GM06990 (cell line): ENCODE measurements around the gene LAMA2.

Experiments used
- DNase-seq: peaks from one replicate; pipeline ENCODE4 v3.0.0-alpha.2; 2011; ENCODE audit not compliant: insufficient read length; ENCODE audit errors: extremely low read depth
- H3K27me3 ChIP-seq: replicated peaks from 2 replicates; pipeline ENCODE4 v1.6.0; 2011; ENCODE audit warnings: low read length; ENCODE audit not compliant: control insufficient read depth, insufficient read depth
- H3K36me3 ChIP-seq: 2 replicates; pipeline ENCODE4 v1.5.1; 2011; ENCODE audit warnings: low read length; ENCODE audit not compliant: control insufficient read depth, insufficient read depth
- H3K4me3 ChIP-seq: replicated peaks from 2 replicates; pipeline ENCODE4 v1.5.1; 2011; ENCODE audit warnings: low read depth, mild to moderate bottlenecking, control low read depth, low read length
- TF ChIP-seq, protein P1 (sequence below): IDR thresholded peaks from 2 replicates; pipeline ENCODE4 v1.5.1; 2011; ENCODE audit warnings: low read length, control low read depth, mild to moderate bottlenecking, inconsistent platforms; ENCODE audit not compliant: insufficient read depth, poor library complexity, severe bottlenecking

Gene LAMA2

DNA sequence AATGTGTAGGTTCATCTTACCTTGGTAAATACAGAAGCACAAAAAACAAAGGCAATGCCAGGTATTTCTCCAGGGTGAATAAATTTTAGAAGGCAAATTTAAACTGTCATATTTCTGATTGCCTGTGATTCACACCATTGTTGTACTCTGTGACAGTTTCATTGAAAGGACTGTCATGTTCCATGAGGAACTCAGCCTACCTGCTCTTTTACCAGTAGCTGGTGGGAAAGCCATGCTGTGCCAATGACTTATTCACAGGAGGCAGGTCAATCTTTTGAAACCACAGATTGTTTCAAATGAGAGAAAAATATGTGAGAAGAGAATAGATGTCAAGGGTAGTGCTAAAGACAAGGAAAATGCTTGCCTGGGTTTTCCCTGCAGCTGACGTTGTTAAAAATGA is 206.4 kb downstream of the LAMA2 start:
- no peak for DNase-seq
- no peaks in the 10 kb centered on the region for H3K36me3 ChIP-seq

DNA sequence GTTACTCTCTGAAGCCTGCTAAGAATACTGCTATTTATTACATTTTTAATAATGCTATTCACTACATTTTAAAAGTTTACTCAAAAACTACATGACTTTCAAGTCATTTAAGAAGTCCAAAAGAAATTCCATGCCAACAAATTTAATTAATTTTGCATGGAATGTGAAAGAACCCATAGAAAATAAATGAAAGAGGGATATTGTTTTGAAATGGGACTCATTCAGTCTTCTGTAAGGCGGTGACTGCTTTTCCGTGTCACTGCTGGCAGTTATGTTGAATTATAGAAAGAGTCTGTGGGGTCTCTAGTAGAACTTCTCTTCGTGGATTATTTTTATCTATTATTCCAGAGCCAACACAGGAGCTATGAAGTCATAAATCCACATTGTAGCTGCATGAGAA is 211.2 kb downstream of the LAMA2 start:
- Histone ChIP-seq H3K27me3 (no peaks in the 10 kb centered on the region), H3K4me3 (no peak overlapping the region), H3K36me3 (no peaks in the 10 kb centered on the region)
- TF ChIP-seq, protein P1, sequence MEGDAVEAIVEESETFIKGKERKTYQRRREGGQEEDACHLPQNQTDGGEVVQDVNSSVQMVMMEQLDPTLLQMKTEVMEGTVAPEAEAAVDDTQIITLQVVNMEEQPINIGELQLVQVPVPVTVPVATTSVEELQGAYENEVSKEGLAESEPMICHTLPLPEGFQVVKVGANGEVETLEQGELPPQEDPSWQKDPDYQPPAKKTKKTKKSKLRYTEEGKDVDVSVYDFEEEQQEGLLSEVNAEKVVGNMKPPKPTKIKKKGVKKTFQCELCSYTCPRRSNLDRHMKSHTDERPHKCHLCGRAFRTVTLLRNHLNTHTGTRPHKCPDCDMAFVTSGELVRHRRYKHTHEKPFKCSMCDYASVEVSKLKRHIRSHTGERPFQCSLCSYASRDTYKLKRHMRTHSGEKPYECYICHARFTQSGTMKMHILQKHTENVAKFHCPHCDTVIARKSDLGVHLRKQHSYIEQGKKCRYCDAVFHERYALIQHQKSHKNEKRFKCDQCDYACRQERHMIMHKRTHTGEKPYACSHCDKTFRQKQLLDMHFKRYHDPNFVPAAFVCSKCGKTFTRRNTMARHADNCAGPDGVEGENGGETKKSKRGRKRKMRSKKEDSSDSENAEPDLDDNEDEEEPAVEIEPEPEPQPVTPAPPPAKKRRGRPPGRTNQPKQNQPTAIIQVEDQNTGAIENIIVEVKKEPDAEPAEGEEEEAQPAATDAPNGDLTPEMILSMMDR: no peak
- no peak for DNase-seq

More for the DNA sequence above, 206.4 kb downstream of the LAMA2 start:
- TF ChIP-seq, protein P1: no peak
- Histone ChIP-seq H3K4me3 (no peak overlapping the region), H3K27me3 (no peaks in the 10 kb centered on the region)

DNA sequence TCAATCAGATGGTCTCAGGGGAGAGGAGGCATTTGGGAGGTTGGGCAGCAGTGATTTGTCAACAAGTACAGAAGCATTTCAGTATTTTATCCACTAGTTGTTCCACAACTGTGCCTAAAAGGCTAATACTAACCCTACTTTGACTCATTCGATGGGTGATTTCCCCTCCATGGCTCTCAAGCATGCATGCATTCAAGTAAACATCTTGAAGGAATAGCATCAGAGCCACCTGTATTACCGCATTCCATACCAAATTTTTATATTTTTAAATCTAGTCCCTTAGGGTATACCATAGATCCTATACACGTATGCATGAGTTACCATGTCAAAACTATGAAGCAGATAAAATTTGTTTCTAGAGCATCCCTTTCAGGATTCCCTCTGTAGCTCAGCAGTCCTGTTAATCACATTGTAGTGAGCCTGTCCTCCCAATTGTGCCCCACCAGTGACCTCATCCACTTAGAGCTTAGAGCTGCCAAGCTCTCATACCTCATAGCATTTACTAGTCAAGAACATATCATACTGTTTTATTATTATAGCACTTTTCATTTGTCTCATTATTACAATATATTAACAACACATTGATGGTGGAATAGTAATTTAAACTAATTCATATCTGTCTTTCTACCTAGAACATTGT is 213.8 kb downstream of the LAMA2 start:
- no peak for DNase-seq
- no peak overlapping the region for H3K4me3 ChIP-seq
- H3K27me3 ChIP-seq: no peaks in the 10 kb centered on the region
- no peaks in the 10 kb centered on the region for H3K36me3 ChIP-seq
- TF ChIP-seq, protein P1: no peak

DNA sequence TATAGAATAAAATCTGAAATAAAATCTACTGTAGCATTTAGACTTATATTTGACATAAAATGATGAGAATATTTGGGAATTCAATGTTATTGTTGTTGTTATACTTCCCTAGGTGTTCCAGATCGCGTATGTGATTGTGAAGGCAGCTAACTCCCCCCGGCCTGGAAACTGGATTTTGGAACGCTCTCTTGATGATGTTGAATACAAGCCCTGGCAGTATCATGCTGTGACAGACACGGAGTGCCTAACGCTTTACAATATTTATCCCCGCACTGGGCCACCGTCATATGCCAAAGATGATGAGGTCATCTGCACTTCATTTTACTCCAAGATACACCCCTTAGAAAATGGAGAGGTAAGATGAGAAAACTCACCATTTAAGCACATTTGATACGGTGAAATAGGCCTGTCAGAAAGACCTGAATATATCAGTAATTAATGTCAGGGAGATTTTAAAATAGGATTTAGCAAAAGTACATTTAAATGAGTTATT is 215.2 kb downstream of the LAMA2 start:
- Histone ChIP-seq H3K4me3 (no peak overlapping the region), H3K27me3 (no peaks in the 10 kb centered on the region), H3K36me3 (no peaks in the 10 kb centered on the region)
- no peak for DNase-seq
- TF ChIP-seq, protein P1: no peak

DNA sequence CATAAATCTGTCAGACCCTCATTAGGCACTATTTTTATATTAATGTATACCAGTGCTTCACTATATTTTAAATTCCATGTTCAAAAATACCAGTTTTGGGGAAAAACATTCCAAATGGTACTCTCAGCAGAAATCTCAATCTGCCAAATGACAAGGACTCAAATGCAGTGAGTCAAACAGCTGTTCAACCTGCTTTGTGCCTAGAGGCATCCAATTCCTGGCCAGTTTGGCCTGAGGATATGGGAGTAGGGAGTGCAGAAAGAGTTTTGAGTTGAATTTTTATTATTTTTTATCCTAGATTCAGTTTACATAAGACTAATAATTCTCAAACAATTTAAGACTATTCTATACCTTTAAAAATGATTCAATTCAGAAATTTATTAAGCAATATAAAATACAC is 216.8 kb downstream of the LAMA2 start:
- H3K27me3 ChIP-seq: no peaks in the 10 kb centered on the region
- TF ChIP-seq, protein P1: no peak
- no peaks in the 10 kb centered on the region for H3K36me3 ChIP-seq
- no peak for DNase-seq
- no peak overlapping the region for H3K4me3 ChIP-seq

DNA sequence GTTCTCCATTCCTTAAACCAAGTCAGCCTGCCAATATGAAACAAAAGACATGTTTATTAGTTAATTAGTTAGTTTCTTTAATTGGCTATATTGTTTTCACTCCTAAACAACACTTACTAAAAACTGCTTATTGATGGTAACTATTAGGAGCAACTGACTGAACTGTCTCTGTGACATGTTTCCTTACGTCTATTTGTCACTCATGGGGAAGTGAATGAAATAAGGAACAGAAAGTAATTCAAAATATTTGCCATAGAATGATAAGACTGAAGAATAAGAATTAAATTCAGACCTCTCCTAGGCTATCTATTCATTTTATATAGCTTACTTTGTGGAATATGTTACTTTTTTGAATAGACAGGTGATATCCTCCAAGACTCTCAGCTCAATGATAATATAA is 217.2 kb downstream of the LAMA2 start:
- Histone ChIP-seq H3K27me3 (no peaks in the 10 kb centered on the region), H3K36me3 (no peaks in the 10 kb centered on the region), H3K4me3 (no peak overlapping the region)
- no peak for DNase-seq
- TF ChIP-seq, protein P1: no peak
